WI38 (cell line): ENCODE results near the gene UNC119B.

Source experiments
- H3K4me3 ChIP-seq: 2 replicates; pipeline ENCODE4 v1.5.1; 2011; ENCODE audit warnings: low read depth, mild to moderate bottlenecking, control low read depth, low read length
- CTCF ChIP-seq: IDR thresholded peaks from 2 replicates; pipeline ENCODE4 v1.5.1; 2012; ENCODE audit warnings: low read depth, mild to moderate bottlenecking, control low read depth, low read length

Gene UNC119B

GRCh38 chr12:120698665-120699064 lies 11.6 kb upstream of the UNC119B start:
- TF ChIP-seq CTCF: no peak
- H3K4me3 ChIP-seq: no peak overlapping the region

DNA sequence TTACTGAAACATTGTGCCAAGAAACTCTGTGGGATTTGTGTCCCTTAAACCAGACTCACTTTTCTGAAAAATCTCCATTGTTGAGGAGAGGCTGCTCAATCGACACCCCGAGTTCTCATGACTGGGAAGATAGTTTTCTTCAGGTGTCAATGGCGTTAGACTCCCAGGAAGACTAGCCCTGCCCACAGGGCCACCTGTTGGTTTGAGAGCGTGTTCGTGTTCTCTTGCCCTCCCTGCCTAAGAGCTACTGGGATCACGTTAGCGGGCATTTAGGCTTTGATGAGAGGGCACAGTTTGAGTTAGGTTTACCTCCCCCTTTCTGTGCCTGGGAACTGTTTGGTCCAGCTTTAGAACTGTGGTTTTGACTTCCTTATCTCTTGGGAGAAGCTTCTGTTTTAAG lies 10.7 kb upstream of the UNC119B start:
- no peak overlapping the region for H3K4me3 ChIP-seq
- TF ChIP-seq CTCF: no peak

DNA sequence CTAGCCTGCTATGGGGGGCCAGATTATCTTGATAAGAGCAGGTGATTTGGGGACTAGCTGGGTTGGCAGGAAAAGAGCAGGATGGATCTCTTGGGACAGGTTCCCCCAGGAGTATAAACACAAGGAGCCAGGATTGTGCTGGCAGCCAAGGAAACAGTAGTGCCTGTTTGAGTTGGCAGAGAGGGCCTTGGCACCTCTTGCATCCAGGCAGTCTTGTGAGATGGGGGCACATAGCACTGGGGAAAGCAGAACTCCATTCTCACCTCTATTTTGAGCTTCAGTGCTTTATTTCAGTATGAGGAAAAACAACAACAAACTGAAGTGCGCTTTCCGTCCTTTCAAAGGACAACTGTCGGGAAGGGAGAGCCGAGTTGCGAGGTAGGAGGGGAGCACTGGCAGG lies 9.4 kb upstream of the UNC119B start:
- no peak overlapping the region for H3K4me3 ChIP-seq
- TF ChIP-seq CTCF: no peak

GRCh38 chr12:120702637-120703036 lies 7.6 kb upstream of the UNC119B start:
- TF ChIP-seq CTCF: no peak
- H3K4me3 ChIP-seq: no peak overlapping the region

DNA sequence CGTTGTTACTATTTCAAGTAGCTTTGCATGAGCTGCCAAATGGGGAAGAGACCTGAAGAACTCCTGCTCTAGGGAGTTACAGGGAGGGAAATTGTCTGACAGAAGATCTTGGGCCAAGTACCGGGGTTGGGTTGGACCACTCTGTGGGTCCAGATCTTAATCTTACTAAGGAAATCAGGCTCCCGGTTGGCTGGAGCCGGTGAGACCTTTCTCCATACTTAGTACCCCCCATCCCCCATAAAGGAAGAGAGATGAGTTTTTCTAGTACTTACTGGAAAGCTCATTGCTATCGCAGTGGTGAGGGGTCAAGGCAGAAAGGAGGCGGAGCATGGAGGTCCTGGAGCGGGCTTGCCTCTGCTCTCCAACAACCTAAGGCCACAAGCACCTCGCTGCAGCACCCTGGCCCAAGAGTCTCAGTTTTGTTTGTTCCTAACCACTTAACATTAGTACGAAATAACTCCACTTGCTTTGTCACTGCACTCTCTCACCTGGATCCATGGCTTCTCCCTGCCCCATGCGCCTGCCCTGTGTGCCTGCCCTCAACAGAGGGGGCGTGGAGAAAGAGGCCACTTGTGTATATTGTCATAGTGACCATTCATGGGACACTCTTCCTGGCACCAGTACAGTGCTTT lies 6.8 kb upstream of the UNC119B start:
- TF ChIP-seq CTCF: no peak

DNA sequence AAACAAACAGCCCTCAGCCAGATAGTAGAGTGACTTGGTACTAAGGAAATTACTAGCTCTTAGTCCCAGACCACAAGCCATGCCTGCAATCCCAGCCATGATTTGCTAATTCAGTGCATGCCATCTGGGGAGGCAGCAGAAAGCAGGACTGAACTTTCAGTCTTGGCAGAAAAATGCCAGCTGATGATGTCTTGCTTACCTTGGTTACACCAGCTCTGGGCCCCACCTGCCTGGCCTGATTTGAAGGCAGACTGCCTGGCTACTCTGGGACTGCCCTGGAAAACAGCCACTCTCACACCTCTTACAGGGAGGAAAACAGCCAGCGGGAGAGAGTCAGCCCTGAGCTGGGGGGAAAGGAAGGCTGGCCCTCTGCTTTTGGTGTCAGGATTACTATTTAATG lies 4.6 kb upstream of the UNC119B start:
- no peak for TF ChIP-seq CTCF
- no peak overlapping the region for H3K4me3 ChIP-seq

More for the DNA sequence above, 6.8 kb upstream of the UNC119B start:
- no peak overlapping the region for H3K4me3 ChIP-seq

DNA sequence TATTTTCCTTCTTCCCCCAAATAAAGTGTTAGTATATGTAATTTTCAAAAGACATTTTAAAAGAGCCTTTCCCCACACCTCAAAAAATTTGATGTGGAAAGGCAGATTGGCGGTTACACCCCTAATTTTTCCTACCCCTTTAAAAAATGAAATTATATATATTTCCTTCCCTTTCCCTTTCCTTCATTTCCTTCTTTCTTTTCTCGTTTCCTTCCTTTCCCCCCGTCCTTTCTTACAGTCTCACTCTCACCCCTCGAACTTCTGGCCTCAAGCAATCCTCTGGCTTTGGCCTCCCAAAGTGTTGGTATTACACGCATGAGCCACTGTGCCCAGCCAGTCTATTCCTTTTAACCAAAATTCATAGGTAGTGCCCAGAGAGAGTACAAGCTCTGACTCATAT lies 4.2 kb upstream of the UNC119B start:
- no peak for TF ChIP-seq CTCF

More for the DNA sequence above, 4.2 kb upstream of the UNC119B start:
- H3K4me3 ChIP-seq: no peak overlapping the region
